ENCODE results near the gene MYH3. TPM values are rescaled to one million over a fixed set of nuclear protein-coding genes. Genes with fewer than 3 reads are reported as not detected.

MYH3 gene
- 1 to 10 TPM; 1.2 to 1.5 (median 1.4) TPM for total RNA-seq

- no peak within 1 kb of the TSS for H3K4me3 ChIP-seq (ENCODE audit: low read depth, poor library complexity, severe bottlenecking)
- TF ChIP-seq, protein P1, sequence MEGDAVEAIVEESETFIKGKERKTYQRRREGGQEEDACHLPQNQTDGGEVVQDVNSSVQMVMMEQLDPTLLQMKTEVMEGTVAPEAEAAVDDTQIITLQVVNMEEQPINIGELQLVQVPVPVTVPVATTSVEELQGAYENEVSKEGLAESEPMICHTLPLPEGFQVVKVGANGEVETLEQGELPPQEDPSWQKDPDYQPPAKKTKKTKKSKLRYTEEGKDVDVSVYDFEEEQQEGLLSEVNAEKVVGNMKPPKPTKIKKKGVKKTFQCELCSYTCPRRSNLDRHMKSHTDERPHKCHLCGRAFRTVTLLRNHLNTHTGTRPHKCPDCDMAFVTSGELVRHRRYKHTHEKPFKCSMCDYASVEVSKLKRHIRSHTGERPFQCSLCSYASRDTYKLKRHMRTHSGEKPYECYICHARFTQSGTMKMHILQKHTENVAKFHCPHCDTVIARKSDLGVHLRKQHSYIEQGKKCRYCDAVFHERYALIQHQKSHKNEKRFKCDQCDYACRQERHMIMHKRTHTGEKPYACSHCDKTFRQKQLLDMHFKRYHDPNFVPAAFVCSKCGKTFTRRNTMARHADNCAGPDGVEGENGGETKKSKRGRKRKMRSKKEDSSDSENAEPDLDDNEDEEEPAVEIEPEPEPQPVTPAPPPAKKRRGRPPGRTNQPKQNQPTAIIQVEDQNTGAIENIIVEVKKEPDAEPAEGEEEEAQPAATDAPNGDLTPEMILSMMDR (IDR thresholded peaks at IDR 0.05): no peak
- no peak for TF ChIP-seq POLR2A (IDR thresholded peaks at IDR 0.05)
- 68 to 72% methylated on average over 15 of the region's 15 CpGs for WGBS, 2 donors
- intact Hi-C loops (cut with DNase I; ENCODE audit: low total_unique reads): no loop called here
- DNase-seq (ENCODE audit: low spot score in 2 of 2): no peak
Observed at GRCh38 chr17:10657148-10657547, at the start of gene MYH3. TSS of gene MYH3 (minus strand) at chr17:10657309. CDS start at chr17:10655064, 2,245 bp downstream.

- DNase-seq (ENCODE audit: low spot score in 2 of 2): no peak
- intact Hi-C loops (cut with DNase I; ENCODE audit: low total_unique reads): loop anchor here (5.0 kb wide), 1 partner anchor 612 kb away; no protein-coding TSS in a partner anchor
- H3K4me3 ChIP-seq (ENCODE audit: low read depth, poor library complexity, severe bottlenecking): no peak overlapping the region
- TF ChIP-seq, protein P1 (IDR thresholded peaks at IDR 0.05): no peak
- TF ChIP-seq POLR2A (IDR thresholded peaks at IDR 0.05): no peak
- 93 to 94% methylated on average over 5 of the region's 5 CpGs for WGBS, 2 donors
Observed at GRCh38 chr17:10705727-10706126, 48.6 kb upstream of the MYH3 start.

DNA sequence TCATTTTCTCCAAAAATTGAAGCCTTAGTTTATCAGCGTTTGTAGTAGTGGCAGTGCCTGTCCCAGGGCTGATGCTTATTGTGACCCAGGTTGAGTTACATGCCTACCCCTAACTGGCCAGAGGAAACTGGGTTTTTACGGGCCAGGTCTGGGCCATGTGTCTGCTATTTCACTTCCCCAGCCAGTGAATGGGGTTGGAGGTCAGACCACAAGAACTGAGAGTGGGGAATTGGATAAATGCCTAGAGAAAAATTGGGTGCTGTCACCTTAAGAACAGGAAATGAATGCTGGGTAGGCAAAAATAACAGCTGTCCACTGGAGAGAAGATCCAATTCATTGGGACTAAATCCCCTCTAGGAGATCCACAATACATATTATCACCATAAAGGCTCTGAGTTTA, 45.5 kb upstream of the MYH3 start:
- TF ChIP-seq POLR2A (IDR thresholded peaks at IDR 0.05): no peak
- TF ChIP-seq, protein P1 (IDR thresholded peaks at IDR 0.05): no peak
- DNase-seq (ENCODE audit: low spot score in 2 of 2): no peak
- WGBS, 2 donors: 52 to 62% methylated on average over 2 of the region's 2 CpGs
- intact Hi-C loops (cut with DNase I; ENCODE audit: low total_unique reads): no loop called here
- no peak overlapping the region for H3K4me3 ChIP-seq (ENCODE audit: low read depth, poor library complexity, severe bottlenecking)

DNA sequence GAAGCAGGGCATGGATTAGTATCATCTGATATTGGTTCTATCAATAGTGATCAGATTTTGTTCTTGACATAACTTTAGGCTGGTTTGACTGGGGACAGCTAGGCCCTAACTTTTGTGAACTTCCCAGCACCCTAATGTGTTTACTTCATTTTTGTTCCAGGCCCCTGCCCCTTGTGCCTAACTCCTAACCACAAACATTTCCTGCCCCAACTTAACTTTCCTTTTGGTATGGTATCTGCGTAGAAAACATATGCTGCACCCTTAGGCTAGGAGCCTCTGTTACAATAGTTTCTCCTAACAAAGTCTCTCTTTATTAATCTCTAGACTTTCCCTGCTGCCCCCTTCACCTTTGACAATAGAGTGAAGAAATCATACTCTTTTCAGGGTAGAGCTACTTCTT, 42.7 kb upstream of the MYH3 start:
- WGBS, 2 donors: 79 to 100% methylated on average over 1 of the region's 1 CpG
- H3K4me3 ChIP-seq (ENCODE audit: low read depth, poor library complexity, severe bottlenecking): no peak overlapping the region
- TF ChIP-seq, protein P1 (IDR thresholded peaks at IDR 0.05): no peak
- TF ChIP-seq POLR2A (IDR thresholded peaks at IDR 0.05): no peak
- DNase-seq (ENCODE audit: low spot score in 2 of 2): no peak
- intact Hi-C loops (cut with DNase I; ENCODE audit: low total_unique reads): no loop called here

DNA sequence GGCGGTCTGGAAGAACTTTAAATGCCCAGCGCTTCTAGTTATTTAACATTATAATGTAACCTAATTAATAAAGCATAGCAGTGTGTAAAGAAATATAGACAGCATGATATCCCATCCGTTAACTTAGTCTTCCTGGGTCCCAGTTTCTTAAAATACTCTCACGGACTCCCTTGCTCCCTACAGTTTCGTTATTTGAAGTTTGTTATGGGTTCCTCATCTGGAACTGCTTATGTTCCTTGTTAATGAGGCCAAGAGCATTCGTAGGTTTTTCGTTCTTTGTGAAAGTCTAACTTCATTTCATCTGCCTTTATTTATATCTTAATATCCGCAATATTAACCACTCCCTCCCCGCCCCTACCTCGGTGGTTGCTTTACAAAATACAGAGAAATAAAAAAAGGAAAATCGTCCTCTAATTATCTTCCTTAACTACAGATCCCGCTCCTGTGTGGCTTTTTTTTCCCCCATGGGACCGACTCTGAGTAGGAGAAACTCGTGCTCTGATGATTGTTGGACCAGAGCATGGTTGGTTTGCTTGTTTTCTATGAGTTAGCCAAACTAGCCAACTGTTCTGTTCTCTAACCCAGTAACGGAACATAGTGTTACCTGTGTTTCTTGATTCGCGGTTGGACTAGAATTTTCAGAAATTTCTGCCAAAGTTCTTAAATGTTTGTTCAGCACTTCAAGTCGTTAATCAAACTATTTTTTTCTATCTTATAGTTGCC, 41.1 kb upstream of the MYH3 start:
- intact Hi-C loops (cut with DNase I; ENCODE audit: low total_unique reads): no loop called here
- TF ChIP-seq POLR2A (IDR thresholded peaks at IDR 0.05): no peak
- TF ChIP-seq, protein P1 (IDR thresholded peaks at IDR 0.05): no peak
- 5 to 9% methylated on average over 18 of the region's 18 CpGs for WGBS, 2 donors
- no peak for DNase-seq (ENCODE audit: low spot score in 2 of 2)
- H3K4me3 ChIP-seq (ENCODE audit: low read depth, poor library complexity, severe bottlenecking): peak overlapping the region; percentile 97

Data from lower leg skin (tissue), 4 donors.